ENCODE data around the gene FAM237A. TPM values are rescaled to one million over a fixed set of nuclear protein-coding genes. Genes with fewer than 3 reads are reported as not detected.

Gene FAM237A
- total and polyA plus RNA-seq, 8 donors = not detected

- Histone ChIP-seq H3K27ac (no peak overlapping the region), H3K4me3 (no peak overlapping the region), H3K27me3 (peaks cover 0 to 3% (median 0%) of the 10 kb centered on the region in 4 donors), H3K4me1 (no peaks in the 10 kb centered on the region), H3K36me3 (no peaks in the 10 kb centered on the region), H3K9me3 (no peaks in the 10 kb centered on the region)
- no peak for ATAC-seq
- 82 to 87% methylated on average over 4 of the region's 4 CpGs for WGBS, 2 donors
- intact Hi-C loops (cut with DNase I) = no loop called here
- no peak for TF ChIP-seq CTCF (IDR thresholded peaks at IDR 0.05)
- DNase-seq = no peak
- no peak for FAIRE-seq
Observed at GRCh38 chr2:206683546-206683945, 41.3 kb downstream of the FAM237A start.

GRCh38 chr2:206688453-206688852 lies 46.2 kb downstream of the FAM237A start:
- ATAC-seq (no peak), FAIRE-seq (no peak), DNase-seq (no peak)
- intact Hi-C loops (cut with DNase I) = no loop called here
- no peaks in the 10 kb centered on the region for H3K36me3 ChIP-seq
- no peaks in the 10 kb centered on the region for H3K9me3 ChIP-seq
- H3K27me3 ChIP-seq = peaks cover 0 to 3% (median 0%) of the 10 kb centered on the region in 4 donors
- H3K4me3 ChIP-seq = no peak overlapping the region
- WGBS, 2 donors = 47 to 54% methylated on average over 2 of the region's 2 CpGs
- H3K4me1 ChIP-seq = no peaks in the 10 kb centered on the region
- no peak for TF ChIP-seq CTCF (IDR thresholded peaks at IDR 0.05)
- no peak overlapping the region for H3K27ac ChIP-seq

- intact Hi-C loops (cut with DNase I) = no loop called here
- DNase-seq (no peak), ATAC-seq (no peak), FAIRE-seq (no peak)
- H3K27me3 ChIP-seq = peaks cover 0 to 3% (median 0%) of the 10 kb centered on the region in 4 donors
- 35 to 48% methylated on average over 1 of the region's 1 CpG for WGBS, 2 donors
- H3K4me1 ChIP-seq = no peaks in the 10 kb centered on the region
- no peak for TF ChIP-seq CTCF (IDR thresholded peaks at IDR 0.05)
- H3K9me3 ChIP-seq = no peaks in the 10 kb centered on the region
- H3K4me3 ChIP-seq = no peak overlapping the region
- H3K27ac ChIP-seq = no peak overlapping the region
- no peaks in the 10 kb centered on the region for H3K36me3 ChIP-seq
Observed at GRCh38 chr2:206688990-206689389, 46.7 kb downstream of the FAM237A start.

- no peaks in the 10 kb centered on the region for H3K4me1 ChIP-seq
- no peak for DNase-seq
- no peak overlapping the region for H3K27ac ChIP-seq
- no peak overlapping the region for H3K4me3 ChIP-seq
- no peaks in the 10 kb centered on the region for H3K9me3 ChIP-seq
- TF ChIP-seq CTCF (IDR thresholded peaks at IDR 0.05) = no peak
- H3K36me3 ChIP-seq = no peaks in the 10 kb centered on the region
- WGBS, 2 donors = 37 to 49% methylated on average over 7 of the region's 7 CpGs
- no peak for ATAC-seq
- H3K27me3 ChIP-seq = no peaks in the 10 kb centered on the region
- intact Hi-C loops (cut with DNase I) = loop anchor here in 1 of 3 donors (10.0 kb wide), 1 partner anchor 782 kb away; no protein-coding TSS in a partner anchor
- no peak for FAIRE-seq
Observed at GRCh38 chr2:206692971-206693370, 50.7 kb downstream of the FAM237A start.

- FAIRE-seq (peak; percentile 83), ATAC-seq (peak; percentile 46 to 86 (median 82)), DNase-seq (peak in 2 of 6 donors; percentile 7 to 21)
- TF ChIP-seq CTCF (IDR thresholded peaks at IDR 0.05) = peak; percentile 21 to 50 (median 43)
- WGBS, 2 donors = 23 to 26% methylated on average over 5 of the region's 5 CpGs
- Histone ChIP-seq H3K27ac (no peak overlapping the region), H3K27me3 (no peaks in the 10 kb centered on the region), H3K36me3 (no peaks in the 10 kb centered on the region), H3K4me3 (no peak overlapping the region), H3K9me3 (no peaks in the 10 kb centered on the region), H3K4me1 (no peaks in the 10 kb centered on the region)
- intact Hi-C loops (cut with DNase I) = loop anchor here in 1 of 3 donors (10.0 kb wide), 1 partner anchor 781 kb away; no protein-coding TSS in a partner anchor
Observed at GRCh38 chr2:206693399-206694137, 51.3 kb downstream of the FAM237A start.

Measured in pancreas (tissue), 10 donors.